SK-N-SH (cell line): ENCODE data around the gene PPP4C. TPM values are rescaled to one million over a fixed set of nuclear protein-coding genes. Genes with fewer than 3 reads are reported as not detected.

Experiments
- CTCF ChIA-PET: fragments of 300-600, 350-600 bp; formaldehyde crosslinking; extraction: SDS; loops from one replicate; lab custom pipeline; 2021; lab: Yijun Ruan, JAX
- POLR2A ChIA-PET: fragments of 350-600 bp; sonication (Branson Sonifier 250); formaldehyde crosslinking; extraction: SDS; loops from one replicate; lab custom pipeline; 2020; ENCODE audit warnings: antibody characterized with exemption, inconsistent platforms; lab: Yijun Ruan, JAX
- DNase-seq: peaks from one replicate; pipeline ENCODE4 v3.0.0; 2012
- H2AFZ ChIP-seq: fragments of 200-600 bp; sonication (generic); 2 replicates; pipeline ENCODE4 v1.8.1; 2016; ENCODE audit warnings: antibody characterized with exemption, mild to moderate bottlenecking, low read depth
- H3F3A ChIP-seq: fragments of 200-600 bp; sonication (generic); replicated peaks from 2 replicates; pipeline ENCODE3; 2016; ENCODE audit warnings: antibody characterized with exemption, mild to moderate bottlenecking; ENCODE audit not compliant: insufficient read depth
- H3K27ac ChIP-seq, 2 experiments: fragments of 200-500 bp in 1 of 2; fragments of 200-600 bp in 1 of 2; sonication (Bioruptor generic) in 1 of 2; sonication (generic), shearing (Covaris generic) in 1 of 2; 2 replicates each; pipeline versions ENCODE4 v1.5.1 to v1.6.1; 2014 to 2016; ENCODE audit warnings: low read depth in 2 of 2, inconsistent platforms in 1 of 2, low read length in 1 of 2, mild to moderate bottlenecking in 1 of 2, mixed read lengths in 1 of 2
- H3K27me3 ChIP-seq: fragments of 200-600 bp; sonication (generic), shearing (Covaris generic); 2 replicates; pipeline ENCODE4 v1.6.1; 2016; ENCODE audit warnings: mixed run types; ENCODE audit not compliant: insufficient read depth
- H3K36me3 ChIP-seq, 2 experiments: fragments of 200-500 bp in 1 of 2; fragments of 200-600 bp in 1 of 2; sonication (Bioruptor generic) in 1 of 2; sonication (generic) in 1 of 2; replicated peaks in 1 of 2; 2 replicates each; pipeline versions ENCODE3 to v1.5.1; 2014 to 2016; ENCODE audit warnings: low read length in 1 of 2, mild to moderate bottlenecking in 1 of 2; ENCODE audit not compliant: insufficient read depth in 2 of 2, control insufficient read depth in 1 of 2
- H3K4me1 ChIP-seq, 2 experiments: fragments of 200-500 bp in 1 of 2; fragments of 200-600 bp in 1 of 2; sonication (Bioruptor generic) in 1 of 2; sonication (generic), shearing (Covaris generic) in 1 of 2; 2 replicates each; pipeline versions ENCODE4 v1.5.1 to v1.6.1; 2014 to 2016; ENCODE audit warnings: low read depth in 1 of 2, low read length in 1 of 2, mixed run types in 1 of 2; ENCODE audit not compliant: insufficient read depth in 2 of 2, control insufficient read depth in 1 of 2
- H3K4me2 ChIP-seq: fragments of 200-600 bp; sonication (generic), shearing (Covaris generic); 2 replicates; pipeline ENCODE4 v1.6.1; 2017; ENCODE audit warnings: mixed run types
- H3K4me3 ChIP-seq, 2 experiments: fragments of 200-500 bp in 1 of 2; fragments of 200-600 bp in 1 of 2; sonication (Bioruptor generic) in 1 of 2; sonication (generic), shearing (Covaris generic) in 1 of 2; 2 replicates each; pipeline versions ENCODE4 v1.5.1 to v1.8.1; 2014 to 2016; ENCODE audit warnings: low read depth in 2 of 2, inconsistent platforms in 1 of 2, low read length in 1 of 2, mild to moderate bottlenecking in 1 of 2, mixed read lengths in 1 of 2, moderate library complexity in 1 of 2
- H3K79me2 ChIP-seq: fragments of 200-600 bp; sonication (generic); 2 replicates; pipeline ENCODE4 v1.8.1; 2017; ENCODE audit warnings: mild to moderate bottlenecking; ENCODE audit not compliant: insufficient read depth
- H3K9ac ChIP-seq: fragments of 200-600 bp; sonication (generic); 2 replicates; pipeline ENCODE4 v1.6.1; 2017; ENCODE audit warnings: mixed run types
- H3K9me2 ChIP-seq: fragments of 200-600 bp; sonication (generic); 2 replicates; pipeline ENCODE4 v1.6.1; 2017; ENCODE audit warnings: mixed run types
- H3K9me3 ChIP-seq: fragments of 200-600 bp; sonication (generic); 2 replicates; pipeline ENCODE4 v1.6.1; 2017; ENCODE audit warnings: mixed run types, mild to moderate bottlenecking, moderate library complexity
- H4K20me1 ChIP-seq: fragments of 200-600 bp; sonication (generic); 2 replicates; pipeline ENCODE4 v1.6.1; 2017; ENCODE audit warnings: mild to moderate bottlenecking, mixed run types; ENCODE audit not compliant: insufficient read depth
- CHD2 ChIP-seq: fragments of 150-350 bp; IDR thresholded peaks from 2 replicates; pipeline ENCODE4 v1.6.1; 2018; ENCODE audit warnings: low read length; ENCODE audit not compliant: partially characterized antibody
- ELF1 ChIP-seq: IDR thresholded peaks from 2 replicates; pipeline ENCODE4 v1.4.0; 2012
- FOSL2 ChIP-seq: IDR thresholded peaks from 2 replicates; pipeline ENCODE4 v1.4.0; 2012; ENCODE audit warnings: low read depth, mild to moderate bottlenecking, moderate library complexity, borderline replicate concordance
- FOXJ3 ChIP-seq: sonication (generic); formaldehyde crosslinking; IDR thresholded peaks from 2 replicates; pipeline ENCODE4 v1.5.1; 2020; ENCODE audit warnings: mild to moderate bottlenecking, missing genetic modification reagents
- FOXM1 ChIP-seq: IDR thresholded peaks from 2 replicates; pipeline ENCODE4 v1.4.0; 2012; ENCODE audit warnings: low read depth, mild to moderate bottlenecking
- GABPA ChIP-seq: IDR thresholded peaks from 2 replicates; pipeline ENCODE4 v1.4.0; 2012; ENCODE audit warnings: low read depth, mild to moderate bottlenecking
- MAX ChIP-seq: IDR thresholded peaks from 2 replicates; pipeline ENCODE4 v1.4.0; 2012; ENCODE audit warnings: low read depth
- MXI1 ChIP-seq: IDR thresholded peaks from 2 replicates; pipeline ENCODE4 v1.6.1; 2012; ENCODE audit warnings: mild to moderate bottlenecking, low read depth, low read length, improper control_type of control experiment
- NFIC ChIP-seq: IDR thresholded peaks from 2 replicates; pipeline ENCODE4 v1.4.0; 2012; ENCODE audit warnings: borderline replicate concordance
- NRF1 ChIP-seq: IDR thresholded peaks from 2 replicates; pipeline ENCODE4 v1.6.1; 2012; ENCODE audit warnings: low read depth, mild to moderate bottlenecking, low read length
- POLR2AphosphoS5 ChIP-seq: IDR thresholded peaks from 2 replicates; pipeline ENCODE4 v1.6.1; 2012; ENCODE audit warnings: low read depth, low read length
- RAD21 ChIP-seq: IDR thresholded peaks from 2 replicates; pipeline ENCODE4 v1.6.1; 2012; ENCODE audit warnings: mild to moderate bottlenecking, low read length
- RCOR1 ChIP-seq: fragments of 150-350 bp; IDR thresholded peaks from 2 replicates; pipeline ENCODE4 v1.6.1; 2017; ENCODE audit warnings: antibody characterized with exemption, low read length
- RXRA ChIP-seq: IDR thresholded peaks from 2 replicates; pipeline ENCODE4 v1.4.0; 2012; ENCODE audit warnings: low read depth, mild to moderate bottlenecking, borderline replicate concordance
- SIN3A ChIP-seq: IDR thresholded peaks from 2 replicates; pipeline ENCODE4 v1.6.1; 2012; ENCODE audit warnings: low read depth, mild to moderate bottlenecking, low read length, moderate library complexity, borderline replicate concordance
- TEAD4 ChIP-seq: IDR thresholded peaks from 2 replicates; pipeline ENCODE4 v1.4.0; 2012; ENCODE audit warnings: mild to moderate bottlenecking, borderline replicate concordance; ENCODE audit not compliant: insufficient read depth
- YY1 ChIP-seq: IDR thresholded peaks from 2 replicates; pipeline ENCODE4 v1.4.0; 2012; ENCODE audit warnings: low read depth, mild to moderate bottlenecking
- WGBS: methylation state at CpG from one replicate; pipeline ENCODE4 v1.1.6; 2017; ENCODE audit warnings: low lambda C conversion rate; 5-methylcytosine and 5-hydroxymethylcytosine counted together
- polyA plus RNA-seq, 3 experiments: library from polyadenylated mRNA; depleted of rRNA; stranded (reverse); fragments of >200 nt; gene quantifications; 2 replicates each; pipeline ENCODE4 v1.2.3, GENCODE V29; 2012
- TF ChIP-seq, protein P1 (sequence below): fragments of 150-350 bp; IDR thresholded peaks from 2 replicates; pipeline ENCODE4 v1.6.1; 2016; ENCODE audit warnings: mild to moderate bottlenecking, low read depth, low read length
- TF ChIP-seq, protein P2 (sequence below): IDR thresholded peaks from 2 replicates; pipeline ENCODE4; 2012
- TF ChIP-seq, protein P3 (sequence below): IDR thresholded peaks from 2 replicates; pipeline ENCODE4 v1.4.0; 2012; ENCODE audit warnings: low read depth, borderline replicate concordance

The PPP4C gene
- polyA plus RNA-seq, 1 of the 3 experiments (the other 2 are of a cell fraction): 339 TPM

- TF ChIP-seq, protein P1, sequence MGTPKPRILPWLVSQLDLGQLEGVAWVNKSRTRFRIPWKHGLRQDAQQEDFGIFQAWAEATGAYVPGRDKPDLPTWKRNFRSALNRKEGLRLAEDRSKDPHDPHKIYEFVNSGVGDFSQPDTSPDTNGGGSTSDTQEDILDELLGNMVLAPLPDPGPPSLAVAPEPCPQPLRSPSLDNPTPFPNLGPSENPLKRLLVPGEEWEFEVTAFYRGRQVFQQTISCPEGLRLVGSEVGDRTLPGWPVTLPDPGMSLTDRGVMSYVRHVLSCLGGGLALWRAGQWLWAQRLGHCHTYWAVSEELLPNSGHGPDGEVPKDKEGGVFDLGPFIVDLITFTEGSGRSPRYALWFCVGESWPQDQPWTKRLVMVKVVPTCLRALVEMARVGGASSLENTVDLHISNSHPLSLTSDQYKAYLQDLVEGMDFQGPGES: no peak
- TF ChIP-seq FOXJ3 (CRISPR knock-in tag): no peak; the same call in 1 of the 2 replicates
- TF ChIP-seq NFIC: peak; percentile 47; the same call in 1 of the 2 replicates
- TF ChIP-seq MAX: peak; percentile 92
- TF ChIP-seq YY1: peak; percentile 45; the same call in 1 of the 2 replicates
- TF ChIP-seq RCOR1: no peak
- peak; percentile 61 for TF ChIP-seq GABPA
- TF ChIP-seq, protein P2, sequence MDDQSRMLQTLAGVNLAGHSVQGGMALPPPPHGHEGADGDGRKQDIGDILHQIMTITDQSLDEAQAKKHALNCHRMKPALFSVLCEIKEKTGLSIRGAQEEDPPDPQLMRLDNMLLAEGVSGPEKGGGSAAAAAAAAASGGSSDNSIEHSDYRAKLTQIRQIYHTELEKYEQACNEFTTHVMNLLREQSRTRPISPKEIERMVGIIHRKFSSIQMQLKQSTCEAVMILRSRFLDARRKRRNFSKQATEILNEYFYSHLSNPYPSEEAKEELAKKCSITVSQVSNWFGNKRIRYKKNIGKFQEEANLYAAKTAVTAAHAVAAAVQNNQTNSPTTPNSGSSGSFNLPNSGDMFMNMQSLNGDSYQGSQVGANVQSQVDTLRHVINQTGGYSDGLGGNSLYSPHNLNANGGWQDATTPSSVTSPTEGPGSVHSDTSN: peak; percentile 45
- TF ChIP-seq TEAD4: 0 out of 2 replicates have a peak, but pooled peaks have one; percentile 63
- TF ChIP-seq ELF1: peak; percentile 78
- TF ChIP-seq CHD2: peak; percentile 62
- TF ChIP-seq POLR2AphosphoS5: peak; percentile 97
- 0 out of 2 replicates have a peak, but pooled peaks have one; percentile 87 for TF ChIP-seq RXRA
- TF ChIP-seq SIN3A: peak; percentile 84; the same call in 1 of the 2 replicates
These were observed 10.5 kb upstream of the PPP4C start, which contains the start of gene ALDOA (continued) for GRCh38 chr16:30065102-30065942.

- peak overlapping the region; percentile 92 to 98 for H3K27ac ChIP-seq
- peak overlapping the region; percentile 100 for H3K4me2 ChIP-seq
- 2% methylated on average over 33 of the region's 44 CpGs for WGBS
- peak overlapping the region; percentile 99 for H3K9ac ChIP-seq
- peak; percentile 31 for DNase-seq
- peaks cover 38 to 39% of the 10 kb centered on the region in 2 experiments for H3K4me1 ChIP-seq
- no peaks in the 10 kb centered on the region for H3K27me3 ChIP-seq
- peaks cover 48% of the 10 kb centered on the region for H3F3A ChIP-seq
- no peak overlapping the region for H2AFZ ChIP-seq
- TF ChIP-seq, protein P3, sequence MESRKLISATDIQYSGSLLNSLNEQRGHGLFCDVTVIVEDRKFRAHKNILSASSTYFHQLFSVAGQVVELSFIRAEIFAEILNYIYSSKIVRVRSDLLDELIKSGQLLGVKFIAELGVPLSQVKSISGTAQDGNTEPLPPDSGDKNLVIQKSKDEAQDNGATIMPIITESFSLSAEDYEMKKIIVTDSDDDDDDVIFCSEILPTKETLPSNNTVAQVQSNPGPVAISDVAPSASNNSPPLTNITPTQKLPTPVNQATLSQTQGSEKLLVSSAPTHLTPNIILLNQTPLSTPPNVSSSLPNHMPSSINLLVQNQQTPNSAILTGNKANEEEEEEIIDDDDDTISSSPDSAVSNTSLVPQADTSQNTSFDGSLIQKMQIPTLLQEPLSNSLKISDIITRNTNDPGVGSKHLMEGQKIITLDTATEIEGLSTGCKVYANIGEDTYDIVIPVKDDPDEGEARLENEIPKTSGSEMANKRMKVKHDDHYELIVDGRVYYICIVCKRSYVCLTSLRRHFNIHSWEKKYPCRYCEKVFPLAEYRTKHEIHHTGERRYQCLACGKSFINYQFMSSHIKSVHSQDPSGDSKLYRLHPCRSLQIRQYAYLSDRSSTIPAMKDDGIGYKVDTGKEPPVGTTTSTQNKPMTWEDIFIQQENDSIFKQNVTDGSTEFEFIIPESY: no peak
- TF ChIP-seq CHD2 (no peak), RCOR1 (no peak), YY1 (no peak), FOXM1 (no peak), MXI1 (0 out of 2 replicates have a peak, but pooled peaks have one; percentile 9), FOXJ3 (CRISPR knock-in tag) (no peak), NRF1 (0 out of 2 replicates have a peak, but pooled peaks have one; percentile 31), RAD21 (no peak), FOSL2 (peak; percentile 2; the same call in 1 of the 2 replicates)
- TF ChIP-seq, protein P2: no peak
- peaks cover 52% of the 10 kb centered on the region for H4K20me1 ChIP-seq
- POLR2A ChIA-PET: interaction anchor here (0.7 to 5.1 kb wide), 15 partner anchors 8 to 276 kb away, joined by 3 to 57 read pairs (median 5); partner anchors contain the start of genes KCTD13, KIF22, PPP4C and TBX6
- peaks cover 74% of the 10 kb centered on the region for H3K79me2 ChIP-seq
- peaks cover 36 to 48% of the 10 kb centered on the region in 2 experiments for H3K36me3 ChIP-seq
- CTCF ChIA-PET: interaction anchor here (0.6 to 6.7 kb wide), 9 partner anchors 13 to 49 kb away, joined by 3 to 68 read pairs (median 4); partner anchors contain the start of genes GDPD3, TBX6 and TLCD3B
- peak overlapping the region; percentile 92 to 98 for H3K4me3 ChIP-seq
- no peaks in the 10 kb centered on the region for H3K9me2 ChIP-seq
- H3K9me3 ChIP-seq: no peaks in the 10 kb centered on the region
These were observed 9.6 kb upstream of the PPP4C start for GRCh38 chr16:30065943-30066760.
